ENCODE results near the gene TUBB1.

Gene TUBB1

GRCh38 chr20:59044796-59045195 is 25.6 kb downstream of the TUBB1 start:
- no peak for DNase-seq

GRCh38 chr20:59046862-59047261 is 27.6 kb downstream of the TUBB1 start:
- no peak for DNase-seq

- no peak for DNase-seq
Observed at GRCh38 chr20:59047938-59048680, 28.9 kb downstream of the TUBB1 start.

- no peak for DNase-seq
Observed at GRCh38 chr20:59048681-59049030, 29.4 kb downstream of the TUBB1 start.

GRCh38 chr20:59050437-59050836 is 31.2 kb downstream of the TUBB1 start:
- no peak for DNase-seq

- no peak for DNase-seq
Observed at GRCh38 chr20:59051666-59052185, 32.5 kb downstream of the TUBB1 start.

- DNase-seq, result peak; percentile 50
Observed at GRCh38 chr20:59055302-59055701, 36.1 kb downstream of the TUBB1 start.

- no peak for DNase-seq
Observed at GRCh38 chr20:59062081-59062480, 42.9 kb downstream of the TUBB1 start.

- DNase-seq, result no peak
Observed at GRCh38 chr20:59063358-59064213, 44.4 kb downstream of the TUBB1 start.

GRCh38 chr20:59064214-59064722 is 45.0 kb downstream of the TUBB1 start:
- DNase-seq, result no peak

GRCh38 chr20:59068534-59068933 is 49.3 kb downstream of the TUBB1 start:
- no peak for DNase-seq

GRCh38 chr20:59069026-59069425 is 49.8 kb downstream of the TUBB1 start:
- no peak for DNase-seq

- DNase-seq, result no peak
Observed at GRCh38 chr20:59071216-59071615, 52.0 kb downstream of the TUBB1 start.

- no peak for DNase-seq
Observed at GRCh38 chr20:59073582-59073981, 54.4 kb downstream of the TUBB1 start.

- no peak for DNase-seq
Observed at GRCh38 chr20:59074456-59074855, 55.2 kb downstream of the TUBB1 start.

GRCh38 chr20:59075934-59076508 is 56.8 kb downstream of the TUBB1 start:
- no peak for DNase-seq

Measured in CD4-positive, alpha-beta T cell treated with Interleukin-4 for 4 hours (primary cell).